ENCODE data around the gene CSNK1G2.

Gene CSNK1G2

DNA sequence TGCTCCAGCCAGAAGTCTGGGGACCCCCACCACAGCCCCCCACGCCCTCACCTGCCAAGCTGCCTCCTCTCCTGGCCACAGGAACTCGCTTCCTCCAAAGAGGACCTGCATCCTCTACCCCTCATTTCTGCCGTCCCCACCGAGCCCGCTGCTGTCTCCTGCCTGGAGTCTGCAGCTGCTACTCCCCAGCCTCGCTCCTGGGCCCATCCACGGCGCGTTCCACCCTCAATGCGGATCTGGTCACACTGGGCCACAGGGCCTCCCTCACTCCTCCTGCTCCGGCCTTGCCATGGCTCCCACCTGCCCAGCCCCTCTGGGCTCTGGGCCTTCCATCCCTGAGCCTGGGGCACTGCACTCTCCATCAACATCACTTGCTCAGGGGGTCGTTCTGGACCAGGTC, 70.2 kb downstream of the CSNK1G2 start:
- peaks cover 6% of the 10 kb centered on the region for H3K4me1 ChIP-seq (ENCODE audit: insufficient read depth, insufficient read length)
- TF ChIP-seq YY1 (IDR thresholded peaks at IDR 0.05; ENCODE audit: insufficient read depth, insufficient read length) (no peak), ZNF274 (IDR thresholded peaks at IDR 0.05; ENCODE audit: low read depth, low read length) (no peak), SUZ12 (IDR thresholded peaks at IDR 0.05; ENCODE audit: extremely low read depth, insufficient read depth, insufficient read length) (no peak)
- no peak overlapping the region for H3K4me3 ChIP-seq (ENCODE audit: insufficient read length, low read depth)
- H3K27me3 ChIP-seq (ENCODE audit: insufficient read depth, insufficient read length), result no peaks in the 10 kb centered on the region
- H3K9ac ChIP-seq (ENCODE audit: insufficient read length, low read depth), result peak overlapping the region; percentile 10
- peaks cover 18% of the 10 kb centered on the region for H3K36me3 ChIP-seq (ENCODE audit: insufficient read depth, insufficient read length, low read length)
- no peak for DNase-seq (ENCODE audit: low read depth, low spot score)
- no peaks in the 10 kb centered on the region for H3K9me3 ChIP-seq (ENCODE audit: insufficient read depth, low read length)

DNA sequence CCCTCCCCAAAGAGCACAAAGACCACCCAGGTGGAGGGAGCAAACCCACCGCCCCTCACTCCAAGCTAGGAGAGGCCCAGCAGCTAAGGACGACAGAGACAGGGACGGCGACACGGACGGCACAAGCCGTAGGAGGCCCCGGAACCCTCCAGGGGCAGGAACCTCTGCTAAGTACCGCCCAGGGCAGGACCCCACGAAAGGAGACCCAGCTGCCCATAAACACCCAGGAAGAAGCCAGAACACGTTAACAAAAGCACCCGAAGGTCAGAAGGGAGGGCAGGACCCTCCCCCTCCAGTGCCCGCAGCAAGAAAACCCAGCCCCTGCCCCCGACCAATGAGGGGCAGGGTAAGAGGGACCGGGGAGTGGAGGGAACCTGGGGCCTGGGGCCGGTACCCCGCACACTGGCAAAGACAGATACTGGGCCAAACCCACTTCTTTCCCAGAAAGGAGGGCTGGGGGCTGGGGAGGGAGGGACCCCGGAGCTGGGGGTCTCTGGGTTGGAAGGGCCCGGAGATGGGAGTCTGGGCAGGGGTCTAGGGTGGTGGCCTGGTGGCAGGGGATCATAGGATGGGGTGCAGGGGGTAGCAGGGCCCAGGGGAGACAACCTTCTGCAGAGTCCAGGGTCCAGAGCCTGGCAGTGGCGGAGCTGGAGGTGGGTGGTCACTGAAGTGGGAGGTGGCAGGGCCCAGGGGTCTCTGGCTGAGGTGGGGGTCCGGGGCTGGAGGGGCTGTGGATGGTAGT, 72.1 kb downstream of the CSNK1G2 start:
- peak overlapping the region; percentile 42 for H3K9ac ChIP-seq (ENCODE audit: insufficient read length, low read depth)

DNA sequence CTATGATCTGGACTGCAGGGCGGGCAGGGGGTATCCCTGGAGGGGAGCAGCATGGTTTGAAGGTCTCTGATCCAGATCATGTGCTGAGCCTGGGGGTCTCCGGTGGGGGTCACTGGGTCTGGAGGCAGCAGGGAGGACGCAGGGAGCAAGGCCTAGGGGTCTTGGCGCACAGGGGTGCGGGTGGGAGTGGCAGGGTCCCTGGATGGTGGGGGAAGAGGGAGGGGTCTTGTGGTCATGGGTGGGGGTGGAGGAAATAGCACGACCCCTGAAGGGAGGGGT, 72.7 kb downstream of the CSNK1G2 start:
- peaks cover 9% of the 10 kb centered on the region for H3K4me1 ChIP-seq (ENCODE audit: insufficient read depth, insufficient read length)
- H3K36me3 ChIP-seq (ENCODE audit: insufficient read depth, insufficient read length, low read length), result peaks cover 16% of the 10 kb centered on the region
- H3K27me3 ChIP-seq (ENCODE audit: insufficient read depth, insufficient read length), result no peaks in the 10 kb centered on the region
- TF ChIP-seq SUZ12 (IDR thresholded peaks at IDR 0.05; ENCODE audit: extremely low read depth, insufficient read depth, insufficient read length), result no peak
- TF ChIP-seq ZNF274 (IDR thresholded peaks at IDR 0.05; ENCODE audit: low read depth, low read length), result no peak
- TF ChIP-seq YY1 (IDR thresholded peaks at IDR 0.05; ENCODE audit: insufficient read depth, insufficient read length), result no peak
- H3K9me3 ChIP-seq (ENCODE audit: insufficient read depth, low read length), result no peaks in the 10 kb centered on the region
- peak overlapping the region; percentile 32 for H3K9ac ChIP-seq (ENCODE audit: insufficient read length, low read depth)
- no peak for DNase-seq (ENCODE audit: low read depth, low spot score)
- H3K4me3 ChIP-seq (ENCODE audit: insufficient read length, low read depth), result no peak overlapping the region

More for the DNA sequence above, 72.1 kb downstream of the CSNK1G2 start:
- Histone ChIP-seq H3K36me3 (ENCODE audit: insufficient read depth, insufficient read length, low read length) (peaks cover 18% of the 10 kb centered on the region), H3K9me3 (ENCODE audit: insufficient read depth, low read length) (no peaks in the 10 kb centered on the region), H3K4me3 (ENCODE audit: insufficient read length, low read depth) (no peak overlapping the region), H3K27me3 (ENCODE audit: insufficient read depth, insufficient read length) (no peaks in the 10 kb centered on the region), H3K4me1 (ENCODE audit: insufficient read depth, insufficient read length) (peaks cover 9% of the 10 kb centered on the region)
- TF ChIP-seq SUZ12 (IDR thresholded peaks at IDR 0.05; ENCODE audit: extremely low read depth, insufficient read depth, insufficient read length), result no peak
- no peak for TF ChIP-seq ZNF274 (IDR thresholded peaks at IDR 0.05; ENCODE audit: low read depth, low read length)
- DNase-seq (ENCODE audit: low read depth, low spot score), result no peak

DNA sequence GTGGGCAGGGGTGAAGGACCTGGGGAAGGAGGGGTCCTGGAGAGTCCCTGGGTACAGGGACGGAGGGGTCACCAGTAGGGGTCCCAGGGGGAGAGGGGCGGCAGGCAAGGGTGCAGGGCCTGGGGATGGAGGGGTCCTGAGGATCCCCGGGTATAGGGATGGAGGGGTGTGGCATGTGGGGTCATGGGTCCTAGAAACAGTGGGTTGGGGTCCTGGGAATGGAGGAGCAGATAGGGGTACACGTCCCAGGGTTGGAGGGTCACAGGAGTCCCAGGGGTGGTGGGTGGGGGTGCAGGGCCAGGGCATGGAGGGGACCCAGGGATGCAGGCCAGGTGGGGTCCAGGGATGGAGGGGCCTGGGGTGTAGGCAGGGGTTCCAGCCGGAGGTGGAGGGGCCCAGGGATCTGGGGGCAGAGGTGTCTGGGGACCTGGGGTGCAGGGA, 73.2 kb downstream of the CSNK1G2 start:
- peak overlapping the region; percentile 8 for H3K4me3 ChIP-seq (ENCODE audit: insufficient read length, low read depth)
- TF ChIP-seq YY1 (IDR thresholded peaks at IDR 0.05; ENCODE audit: insufficient read depth, insufficient read length), result no peak
- no peak for TF ChIP-seq SUZ12 (IDR thresholded peaks at IDR 0.05; ENCODE audit: extremely low read depth, insufficient read depth, insufficient read length)
- no peak for TF ChIP-seq ZNF274 (IDR thresholded peaks at IDR 0.05; ENCODE audit: low read depth, low read length)

DNA sequence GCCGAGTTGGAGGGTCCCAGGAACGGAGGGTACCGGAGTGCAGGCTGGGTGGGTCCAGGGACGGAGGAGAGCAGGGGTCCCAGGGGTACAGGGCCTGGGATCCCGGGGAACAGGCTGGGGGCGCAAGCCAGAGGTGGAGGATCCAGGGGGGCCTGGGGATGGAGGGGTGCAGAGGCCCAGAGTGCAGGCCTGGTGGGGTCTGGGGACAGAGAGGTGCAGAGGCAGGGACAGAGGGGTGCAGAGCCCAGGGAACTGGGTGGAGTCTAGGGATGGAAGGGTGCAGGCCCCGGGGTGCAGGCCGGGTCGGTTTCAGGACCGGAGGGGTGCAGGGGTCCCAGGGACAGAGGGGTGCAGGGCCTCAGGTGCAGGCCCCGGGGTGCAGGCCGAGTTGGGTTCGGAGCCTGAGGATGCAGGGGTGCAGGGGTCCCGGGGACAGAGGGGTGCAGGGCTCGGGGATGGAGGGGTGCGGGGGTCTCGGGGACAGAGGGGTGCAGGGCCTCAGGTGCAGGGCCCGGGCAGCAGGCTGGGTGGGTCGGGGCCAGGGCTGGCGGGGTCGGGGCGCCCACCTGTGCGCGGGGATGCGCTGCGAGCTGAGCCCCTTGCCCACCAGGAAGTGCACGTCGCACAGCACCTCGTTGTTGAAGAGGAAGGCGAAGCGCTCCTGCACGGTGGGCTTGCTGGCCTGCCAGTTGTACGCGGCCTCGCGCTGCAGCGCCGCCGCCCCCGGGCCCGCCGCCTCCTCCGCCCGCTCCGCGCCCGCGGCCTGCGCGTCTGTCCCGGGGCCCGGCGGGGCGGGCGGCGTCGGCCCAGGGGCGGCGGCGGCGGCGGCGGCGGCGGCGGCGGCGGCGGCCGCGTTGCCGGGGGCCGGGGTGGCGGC, 74.0 kb downstream of the CSNK1G2 start:
- Histone ChIP-seq H3K27me3 (ENCODE audit: insufficient read depth, insufficient read length) (no peaks in the 10 kb centered on the region), H3K9ac (ENCODE audit: insufficient read length, low read depth) (peak overlapping the region; percentile 89), H3K4me3 (ENCODE audit: insufficient read length, low read depth) (peak overlapping the region; percentile 73), H3K9me3 (ENCODE audit: insufficient read depth, low read length) (no peaks in the 10 kb centered on the region), H3K4me1 (ENCODE audit: insufficient read depth, insufficient read length) (peaks cover 9% of the 10 kb centered on the region), H3K36me3 (ENCODE audit: insufficient read depth, insufficient read length, low read length) (peaks cover 15% of the 10 kb centered on the region)
- no peak for TF ChIP-seq YY1 (IDR thresholded peaks at IDR 0.05; ENCODE audit: insufficient read depth, insufficient read length)
- no peak for TF ChIP-seq ZNF274 (IDR thresholded peaks at IDR 0.05; ENCODE audit: low read depth, low read length)
- TF ChIP-seq SUZ12 (IDR thresholded peaks at IDR 0.05; ENCODE audit: extremely low read depth, insufficient read depth, insufficient read length), result no peak
- DNase-seq (ENCODE audit: low read depth, low spot score), result no peak

More for the DNA sequence above, 73.2 kb downstream of the CSNK1G2 start:
- H3K36me3 ChIP-seq (ENCODE audit: insufficient read depth, insufficient read length, low read length), result peaks cover 15% of the 10 kb centered on the region
- peak overlapping the region; percentile 42 for H3K9ac ChIP-seq (ENCODE audit: insufficient read length, low read depth)
- no peaks in the 10 kb centered on the region for H3K9me3 ChIP-seq (ENCODE audit: insufficient read depth, low read length)
- no peak for DNase-seq (ENCODE audit: low read depth, low spot score)
- peaks cover 9% of the 10 kb centered on the region for H3K4me1 ChIP-seq (ENCODE audit: insufficient read depth, insufficient read length)
- H3K27me3 ChIP-seq (ENCODE audit: insufficient read depth, insufficient read length), result no peaks in the 10 kb centered on the region

DNA sequence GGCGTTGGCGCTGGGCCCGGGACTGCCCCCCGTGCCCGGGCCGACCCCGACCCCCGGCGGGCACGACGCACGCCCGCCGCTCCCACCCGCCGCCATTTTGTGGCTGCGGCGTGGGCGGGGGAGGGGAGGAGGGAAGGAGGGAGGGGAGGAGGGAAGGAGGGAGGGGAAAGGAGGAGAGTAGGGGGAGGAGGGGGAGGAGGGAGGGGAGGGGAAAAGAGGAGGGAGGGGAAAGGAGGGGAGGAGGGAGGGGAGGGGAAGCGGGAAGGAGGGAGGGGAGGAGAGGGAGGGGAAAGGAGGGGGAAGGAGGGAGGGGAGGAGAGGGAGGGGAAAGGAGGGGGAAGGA, 74.6 kb downstream of the CSNK1G2 start, which contains the start of gene BTBD2:
TSS of gene BTBD2 (minus strand) at position 107 of the 343 bp plus-strand sequence. CDS start at position 96, 11 bp downstream.
- DNase-seq (ENCODE audit: low read depth, low spot score), result no peak
- H3K27me3 ChIP-seq (ENCODE audit: insufficient read depth, insufficient read length), result no peaks in the 10 kb centered on the region
- TF ChIP-seq SUZ12 (IDR thresholded peaks at IDR 0.05; ENCODE audit: extremely low read depth, insufficient read depth, insufficient read length) (no peak), ZNF274 (IDR thresholded peaks at IDR 0.05; ENCODE audit: low read depth, low read length) (no peak), YY1 (IDR thresholded peaks at IDR 0.05; ENCODE audit: insufficient read depth, insufficient read length) (peak; percentile 61)
- peak within 1 kb of the TSS; percentile 73 for H3K4me3 ChIP-seq (ENCODE audit: insufficient read length, low read depth)
- H3K36me3 ChIP-seq (ENCODE audit: insufficient read depth, insufficient read length, low read length), result peaks cover 15% of the 10 kb centered on the region
- H3K9ac ChIP-seq (ENCODE audit: insufficient read length, low read depth), result peak within 1 kb of the TSS; percentile 89
- peaks cover 9% of the 10 kb centered on the region for H3K4me1 ChIP-seq (ENCODE audit: insufficient read depth, insufficient read length)
- no peaks in the 10 kb centered on the region for H3K9me3 ChIP-seq (ENCODE audit: insufficient read depth, low read length)
